Measurements from ENCODE around the gene CD2. TPM values are rescaled to one million over a fixed set of nuclear protein-coding genes. Genes with fewer than 3 reads are reported as not detected.

The CD2 gene
- total and polyA plus RNA-seq, 2 donors (not counting 3 experiments of a cell fraction or from before 2014, with no cell fraction given) = not detected

- CTCF ChIA-PET = interaction anchor here (0.7 to 1.0 kb wide), 2 partner anchors 8 to 15 kb away, joined by 3 read pairs; no protein-coding TSS in a partner anchor
- Histone ChIP-seq H4K20me1 (replicated peaks; ENCODE audit: control insufficient read depth, extremely low read depth, insufficient read depth, low read length) (no peaks in the 10 kb centered on the region), H3K4me1 (ENCODE audit: control insufficient read depth, extremely low read depth, insufficient read depth, low read length) (no peaks in the 10 kb centered on the region), H3K36me3 (ENCODE audit: control insufficient read depth in 2 of 2, extremely low read depth in 1 of 2, insufficient read depth in 2 of 2, low read length in 2 of 2) (no peaks in the 10 kb centered on the region), H3K9me3 (replicated peaks; ENCODE audit: control insufficient read depth, insufficient read depth, low read length) (no peaks in the 10 kb centered on the region), H3K27me3 (ENCODE audit: control insufficient read depth in 2 of 2, insufficient read depth in 2 of 2, low read length in 2 of 2) (peaks cover 0 to 3% of the 10 kb centered on the region in 2 experiments), H3K4me2 (ENCODE audit: insufficient read depth, low read length) (no peak overlapping the region), H3K4me3 (replicated peaks in 1 of 3; ENCODE audit: insufficient read depth in 1 of 3, low read depth in 1 of 3, low read length in 3 of 3) (no peak overlapping the region), H3K79me2 (ENCODE audit: control insufficient read depth, insufficient read depth, low read length) (no peaks in the 10 kb centered on the region), H3K9ac (replicated peaks; ENCODE audit: extremely low read depth, insufficient read depth, low read length) (no peak overlapping the region), H3K27ac (ENCODE audit: insufficient read depth, low read depth, low read length) (no peak overlapping the region), H3K9me1 (replicated peaks; ENCODE audit: control insufficient read depth, extremely low read depth, insufficient read depth, low read length) (no peaks in the 10 kb centered on the region), H2AFZ (ENCODE audit: low read depth, low read length) (no peak overlapping the region)
- POLR2A ChIA-PET = no interaction called here
- no peak for DNase-seq (ENCODE audit: low read depth, low spot score)
- TF ChIP-seq FOS (IDR thresholded peaks at IDR 0.05; ENCODE audit: borderline replicate concordance, insufficient read depth, low read length) (no peak), POLR2AphosphoS5 (IDR thresholded peaks at IDR 0.05; ENCODE audit: insufficient read depth, low read depth, low read length) (no peak), EZH2 (IDR thresholded peaks at IDR 0.05; ENCODE audit: borderline replicate concordance, low read depth, low read length, severe bottlenecking) (no peak), CTCF (IDR thresholded peaks at IDR 0.05; ENCODE audit: extremely low read depth in 1 of 2, insufficient read depth in 1 of 2, low read depth in 1 of 2, low read length in 2 of 2) (no peak), POLR2A (IDR thresholded peaks at IDR 0.05; ENCODE audit: low read depth, low read length) (no peak), MYC (IDR thresholded peaks at IDR 0.05; ENCODE audit: low read depth, low read length) (no peak), JUN (IDR thresholded peaks at IDR 0.05; ENCODE audit: borderline replicate concordance, insufficient read depth, insufficient read length, low read depth) (no peak), GATA2 (IDR thresholded peaks at IDR 0.05; ENCODE audit: insufficient read depth, insufficient read length, low read depth, low read length) (no peak), MAX (IDR thresholded peaks at IDR 0.05; ENCODE audit: insufficient read depth, insufficient read length) (no peak)
- dilution Hi-C loops (cut with MboI; ENCODE audit: extremely low pct_ligation_motif_present, low sequenced_read_pairs) (no loop called here), intact Hi-C loops (cut with micrococcal nuclease) (no loop called here)
- BruUV-seq (replicated peaks) = no TSS peak
- FAIRE-seq = no peak
Measured at GRCh38 chr1:116777831-116778830, 23.9 kb downstream of the CD2 start.
